HG02623 (cell line): ENCODE data around the gene SNRPA1.
"Not testable (repeated sequence)": the region's sequence is repeated elsewhere in the genome, so short reads cannot be mapped to it uniquely, and the experiment has no call there.

Source experiments
- ATAC-seq: cut with Tn5 transposase; IDR thresholded peaks from one replicate; pipeline ENCODE4 v1.9.1; 2021; ENCODE audit warnings: moderate library complexity; ENCODE audit not compliant: unreplicated experiment

The SNRPA1 gene

GRCh38 chr15:101296418-101297405 lies 1.7 kb upstream of the SNRPA1 start:
- ATAC-seq, result no peak

- no peak for ATAC-seq
Measured at GRCh38 chr15:101295607-101296161, 636 bp upstream of the SNRPA1 start.

- no peak for ATAC-seq
Measured at GRCh38 chr15:101293122-101293521, 1.9 kb downstream of the SNRPA1 start.

GRCh38 chr15:101288905-101289513 lies 6.0 kb downstream of the SNRPA1 start:
- no peak for ATAC-seq

- ATAC-seq, result not testable (repeated sequence)
Measured at GRCh38 chr15:101287342-101287741, 7.7 kb downstream of the SNRPA1 start.

- no peak for ATAC-seq
Measured at GRCh38 chr15:101286471-101287114, 8.5 kb downstream of the SNRPA1 start.

GRCh38 chr15:101283931-101284330 lies 11.1 kb downstream of the SNRPA1 start:
- no peak for ATAC-seq

GRCh38 chr15:101280007-101280406 lies 15.0 kb downstream of the SNRPA1 start:
- no peak for ATAC-seq

GRCh38 chr15:101277943-101278564 lies 17.0 kb downstream of the SNRPA1 start:
- ATAC-seq, result no peak

GRCh38 chr15:101277038-101277822 lies 17.8 kb downstream of the SNRPA1 start, which contains the start of gene SELENOS:
SELENOS (minus strand) TSS chr15:101277485; CDS start chr15:101277417, 68 bp downstream.
- ATAC-seq, result peak; percentile 90

GRCh38 chr15:101276501-101277037 lies 18.5 kb downstream of the SNRPA1 start:
- peak; percentile 19 for ATAC-seq

GRCh38 chr15:101275018-101275417 lies 20.0 kb downstream of the SNRPA1 start:
- peak; percentile 27 for ATAC-seq

GRCh38 chr15:101273534-101273933 lies 21.5 kb downstream of the SNRPA1 start:
- ATAC-seq, result no peak

- ATAC-seq, result no peak
Measured at GRCh38 chr15:101272584-101272983, 22.5 kb downstream of the SNRPA1 start.

- ATAC-seq, result no peak
Measured at GRCh38 chr15:101269479-101270223, 25.4 kb downstream of the SNRPA1 start.

- ATAC-seq, result no peak
Measured at GRCh38 chr15:101267320-101268104, 27.5 kb downstream of the SNRPA1 start.

GRCh38 chr15:101266787-101267186 lies 28.3 kb downstream of the SNRPA1 start:
- no peak for ATAC-seq

- no peak for ATAC-seq
Measured at GRCh38 chr15:101266034-101266433, 29.0 kb downstream of the SNRPA1 start.
